PC-3 (cell line): ENCODE data around the gene CORO2B.

Source experiments
- CTCF ChIP-seq: fragments of 300-600 bp; sonication (generic); conservative IDR thresholded peaks from 2 replicates; pipeline ENCODE4 v1.5.1; 2017; ENCODE audit warnings: antibody characterized with exemption, low read depth, mild to moderate bottlenecking, low read length
- EZH2phosphoT487 ChIP-seq: fragments of 300-600 bp; sonication (generic); IDR thresholded peaks from 2 replicates; pipeline ENCODE4 v1.6.1; 2018; ENCODE audit warnings: mild to moderate bottlenecking, antibody characterized with exemption, low read length, borderline replicate concordance

GRCh38 chr15:68663526-68663925 lies 84.7 kb downstream of the CORO2B start:
- TF ChIP-seq CTCF (no peak), EZH2phosphoT487 (no peak)
